ENCODE measurements around the gene USF1. TPM values are rescaled to one million over a fixed set of nuclear protein-coding genes. Genes with fewer than 3 reads are reported as not detected.

The USF1 gene
- total RNA-seq, 1 donor from 2014 or later, result 37.9 TPM

- DNase-seq (ENCODE audit: low read depth), result no peak
- no peak for TF ChIP-seq CTCF (conservative IDR thresholded peaks at IDR 0.05; ENCODE audit: low read depth, low read length)
- H3K4me3 ChIP-seq (ENCODE audit: low read depth, low read length), result no peak overlapping the region
Measured at GRCh38 chr1:161077426-161077825, 31.6 kb upstream of the USF1 start.

GRCh38 chr1:161076410-161076809 lies 30.6 kb upstream of the USF1 start:
- H3K4me3 ChIP-seq (ENCODE audit: low read depth, low read length), result no peak overlapping the region
- DNase-seq (ENCODE audit: low read depth), result no peak
- no peak for TF ChIP-seq CTCF (conservative IDR thresholded peaks at IDR 0.05; ENCODE audit: low read depth, low read length)

- TF ChIP-seq CTCF (conservative IDR thresholded peaks at IDR 0.05; ENCODE audit: low read depth, low read length), result no peak
- no peak overlapping the region for H3K4me3 ChIP-seq (ENCODE audit: low read depth, low read length)
- DNase-seq (ENCODE audit: low read depth), result no peak
Measured at GRCh38 chr1:161074676-161075368, 29.0 kb upstream of the USF1 start.

- no peak for DNase-seq (ENCODE audit: low read depth)
- no peak overlapping the region for H3K4me3 ChIP-seq (ENCODE audit: low read depth, low read length)
- TF ChIP-seq CTCF (conservative IDR thresholded peaks at IDR 0.05; ENCODE audit: low read depth, low read length), result no peak
Measured at GRCh38 chr1:161073474-161074121, 27.8 kb upstream of the USF1 start.

GRCh38 chr1:161072751-161073449 lies 27.1 kb upstream of the USF1 start:
- TF ChIP-seq CTCF (conservative IDR thresholded peaks at IDR 0.05; ENCODE audit: low read depth, low read length), result no peak
- no peak for DNase-seq (ENCODE audit: low read depth)
- no peak overlapping the region for H3K4me3 ChIP-seq (ENCODE audit: low read depth, low read length)

- DNase-seq (ENCODE audit: low read depth), result no peak
Measured at GRCh38 chr1:161071886-161072371, 26.2 kb upstream of the USF1 start.

More at GRCh38 chr1:161071886-161072371, 26.2 kb upstream of the USF1 start:
- H3K4me3 ChIP-seq (ENCODE audit: low read depth, low read length), result no peak overlapping the region
- TF ChIP-seq CTCF (conservative IDR thresholded peaks at IDR 0.05; ENCODE audit: low read depth, low read length), result peak; percentile 73

Measured in epithelial cell of proximal tubule (primary cell).